GM12878 (cell line): ENCODE results near the gene HAUS1. TPM values are rescaled to one million over a fixed set of nuclear protein-coding genes. Genes with fewer than 3 reads are reported as not detected.

Source experiments
- ATAC-seq: fragments of 200-7000 bp; cut with Tn5 transposase; 3 replicates; pipeline ENCODE4 v1.9.1; 2020; ENCODE audit warnings: mild to moderate bottlenecking, moderate library complexity
- BruUV-seq: library from RNA; stranded (reverse); fragments of 400-500 nt; replicated peaks from 2 replicates; lab custom pipeline; 2021; lab: Mats Ljungman, UMichigan
- CTCF ChIA-PET: fragments of 300-600 bp; sonication (Branson Sonifier 250); formaldehyde crosslinking; extraction: SDS; loops from one replicate; lab custom pipeline; 2021; ENCODE audit warnings: inconsistent platforms; lab: Yijun Ruan, JAX
- POLR2A ChIA-PET: fragments of 350-600 bp; formaldehyde crosslinking; extraction: SDS; loops from one replicate; lab custom pipeline; 2021; ENCODE audit warnings: inconsistent platforms; lab: Charles Lee
- RAD21 ChIA-PET: fragments of 300-600 bp; sonication (Branson Sonifier 250); formaldehyde crosslinking; loops from one replicate; lab custom pipeline; 2023; ENCODE audit warnings: antibody characterized with exemption; ENCODE audit not compliant: unreplicated experiment; lab: Charles Lee
- SMC1A ChIA-PET: fragments of 300-600 bp; sonication (Branson Sonifier 250); formaldehyde crosslinking; loops from one replicate; lab custom pipeline; 2023; ENCODE audit not compliant: unreplicated experiment, uncharacterized antibody; lab: Charles Lee
- DNase-seq: peaks from one replicate; pipeline ENCODE4 v3.0.0-alpha.2; 2011; ENCODE audit warnings: low read depth, low spot score
- FAIRE-seq: peaks from 3 replicates; lab custom pipeline; 2011; peaks lifted over from hg19 to GRCh38; lab: Jason Lieb, UNC
- H2AFZ ChIP-seq: 2 replicates; pipeline ENCODE4 v1.6.0; 2011; ENCODE audit warnings: low read depth, low read length, control low read depth; ENCODE audit not compliant: control insufficient read depth
- H3K27ac ChIP-seq: 2 replicates; pipeline ENCODE4 v1.5.1; 2011; ENCODE audit warnings: control low read depth; ENCODE audit not compliant: control insufficient read depth, insufficient read depth
- H3K27me3 ChIP-seq, 2 experiments: replicated peaks in 1 of 2; 2 replicates each; pipeline versions ENCODE4 v1.6.0 to v1.6.1; 2011; ENCODE audit warnings: low read length in 1 of 2; ENCODE audit not compliant: control insufficient read depth in 2 of 2, insufficient read depth in 2 of 2
- H3K36me3 ChIP-seq, 2 experiments: 2 replicates each; pipeline ENCODE4 v1.5.1; 2011; ENCODE audit warnings: low read length in 1 of 2; ENCODE audit not compliant: control insufficient read depth in 2 of 2, insufficient read depth in 2 of 2
- H3K4me1 ChIP-seq: 2 replicates; pipeline ENCODE4 v1.6.1; 2011; ENCODE audit warnings: mild to moderate bottlenecking, low read length, moderate library complexity, mixed read lengths; ENCODE audit not compliant: control insufficient read depth, insufficient read depth
- H3K4me2 ChIP-seq: 2 replicates; pipeline ENCODE4 v1.6.0; 2011; ENCODE audit warnings: control low read depth; ENCODE audit not compliant: control insufficient read depth, insufficient read depth
- H3K4me3 ChIP-seq: fragments of 200-600 bp; sonication (generic); 2 replicates; pipeline ENCODE4 v1.5.1; 2016
- H3K79me2 ChIP-seq: 2 replicates; pipeline ENCODE4 v1.6.0; 2011; ENCODE audit warnings: low read length; ENCODE audit not compliant: control insufficient read depth, insufficient read depth
- H3K9ac ChIP-seq: 2 replicates; pipeline ENCODE4 v1.8.0; 2011; ENCODE audit warnings: low read length, control low read depth, mixed read lengths; ENCODE audit not compliant: control insufficient read depth, insufficient read depth
- H3K9me3 ChIP-seq: replicated peaks from 3 replicates; pipeline ENCODE4 v1.5.1; 2011; ENCODE audit warnings: mild to moderate bottlenecking, low read length; ENCODE audit not compliant: control insufficient read depth, insufficient read depth
- H4K20me1 ChIP-seq: 2 replicates; pipeline ENCODE4 v1.6.0; 2011; ENCODE audit not compliant: control insufficient read depth, insufficient read depth
- ASH2L ChIP-seq: fragments of 300-600, 200-600 bp; sonication (generic); IDR thresholded peaks from 2 replicates; pipeline ENCODE4 v1.6.1; 2017; ENCODE audit warnings: low read depth, mild to moderate bottlenecking, borderline replicate concordance
- BMI1 ChIP-seq: fragments of 450-650 bp; IDR thresholded peaks from 2 replicates; pipeline ENCODE4 v1.6.1; 2016; ENCODE audit warnings: mild to moderate bottlenecking, moderate library complexity, borderline replicate concordance
- CBX3 ChIP-seq: fragments of 200-600 bp; sonication (generic); IDR thresholded peaks from 2 replicates; pipeline ENCODE4 v1.6.1; 2016; ENCODE audit warnings: low read depth, borderline replicate concordance
- DPF2 ChIP-seq: fragments of 450-650 bp; IDR thresholded peaks from 2 replicates; pipeline ENCODE4 v1.6.1; 2017; ENCODE audit warnings: mild to moderate bottlenecking
- EGR1 ChIP-seq, 2 experiments: IDR thresholded peaks; 1 replicate in 1 of 2; 2 replicates in 1 of 2; pipeline ENCODE4 v1.6.1; 2011 to 2012; ENCODE audit warnings: low read depth in 2 of 2, low read length in 2 of 2, borderline replicate concordance in 1 of 2, mild to moderate bottlenecking in 1 of 2, moderate library complexity in 1 of 2
- EP300 ChIP-seq, 2 experiments: fragments of 150-350 bp in 1 of 2; IDR thresholded peaks; 2 replicates each; pipeline ENCODE4 v1.6.1; 2011 to 2012; ENCODE audit warnings: low read depth in 2 of 2, low read length in 2 of 2, borderline replicate concordance in 1 of 2, improper control_type of control experiment in 1 of 2, inconsistent platforms in 1 of 2; ENCODE audit not compliant: control insufficient read depth in 1 of 2
- FOXK2 ChIP-seq: fragments of 450-650 bp; IDR thresholded peaks from 2 replicates; pipeline ENCODE4 v1.6.1; 2017; ENCODE audit warnings: mild to moderate bottlenecking, moderate library complexity
- FOXM1 ChIP-seq: IDR thresholded peaks from 2 replicates; pipeline ENCODE4 v1.6.1; 2012; ENCODE audit warnings: low read depth, mild to moderate bottlenecking, inconsistent platforms, low read length, moderate library complexity
- HDAC6 ChIP-seq: fragments of 200-600 bp; sonication (generic); IDR thresholded peaks from one replicate; pipeline ENCODE4 v1.8.0; 2017; ENCODE audit warnings: antibody characterized with exemption; ENCODE audit not compliant: unreplicated experiment
- IRF3 ChIP-seq: fragments of 450-650 bp; IDR thresholded peaks from 2 replicates; pipeline ENCODE4 v1.6.1; 2014; ENCODE audit warnings: mild to moderate bottlenecking
- PAX5 ChIP-seq: IDR thresholded peaks from 2 replicates; pipeline ENCODE4 v1.6.1; 2011; ENCODE audit warnings: low read depth, low read length, borderline replicate concordance
- RB1 ChIP-seq: fragments of 450-650 bp; formaldehyde crosslinking; IDR thresholded peaks from 2 replicates; pipeline ENCODE4 v1.6.1; 2017; ENCODE audit warnings: mild to moderate bottlenecking, borderline replicate concordance
- TCF3 ChIP-seq: IDR thresholded peaks from 2 replicates; pipeline ENCODE4 v1.6.1; 2012; ENCODE audit warnings: low read depth, mild to moderate bottlenecking, low read length, borderline replicate concordance; ENCODE audit not compliant: insufficient read depth
- ZBTB33 ChIP-seq: fragments of 450-650 bp; IDR thresholded peaks from 2 replicates; pipeline ENCODE4 v1.6.1; 2017; ENCODE audit warnings: mild to moderate bottlenecking
- ZNF24 ChIP-seq: fragments of 450-650 bp; IDR thresholded peaks from 2 replicates; pipeline ENCODE4 v1.6.1; 2017; ENCODE audit warnings: antibody characterized with exemption, mild to moderate bottlenecking
- ZNF592 ChIP-seq: fragments of 450-650 bp; IDR thresholded peaks from 2 replicates; pipeline ENCODE4 v1.6.1; 2017; ENCODE audit warnings: mild to moderate bottlenecking, moderate library complexity
- ZNF622 ChIP-seq: fragments of 450-650 bp; IDR thresholded peaks from 2 replicates; pipeline ENCODE4 v1.6.1; 2017; ENCODE audit warnings: mild to moderate bottlenecking, inconsistent platforms
- WGBS: methylation state at CpG from one replicate; pipeline ENCODE4 v1.1.6; 2016; ENCODE audit warnings: low lambda C conversion rate; ENCODE audit not compliant: insufficient replicate concordance, insufficient coverage; ENCODE audit errors: missing lambda C conversion rate; 5-methylcytosine and 5-hydroxymethylcytosine counted together
- in situ Hi-C: fragments of 300-500 bp; cut with MboI; formaldehyde crosslinking; loops from 9 replicates; pipeline ENCODE4 v1.14.3; 2018; ENCODE audit warnings: mixed read lengths
- intact Hi-C: fragments of 100-400 bp; cut with micrococcal nuclease; formaldehyde crosslinking; loops from one replicate; pipeline ENCODE4 v1.14.2; 2022; ENCODE audit not compliant: unreplicated experiment
- polyA plus RNA-seq, 11 experiments: library from polyadenylated mRNA; depleted of rRNA in 4 of 11; unstranded in 6 of 11; stranded (reverse) in 5 of 11; fragments of >200 nt; fragmentation: Nextera tagmentation in 4 of 11; fragmentation: Illumina TruSeq in 1 of 11; extraction: Ambion mirVana in 4 of 11; extraction: Trizol in 1 of 11; gene quantifications; 1 replicate in 1 of 11; 2 replicates in 10 of 11; pipeline versions ENCODE4 v1.2.1 to v1.2.3, GENCODE V29; 2011 to 2016; ENCODE audit warnings: inconsistent platforms in 2 of 11, missing spikeins in 2 of 11, low read depth in 1 of 11
- total RNA-seq, 4 experiments: library from RNA; depleted of rRNA in 3 of 4; stranded (reverse); fragments of >200 nt in 3 of 4; fragmentation: Illumina TruSeq in 1 of 4; extraction: Trizol in 1 of 4; gene quantifications; 2 replicates each; pipeline versions ENCODE4 v1.2.1 to v1.2.3, GENCODE V29; 2013 to 2021

Gene HAUS1
- total and polyA plus RNA-seq, 10 of the 15 experiments (the other 5 are each of a cell fraction or from before 2014, with no cell fraction given), result 41.2 to 182 (median 91.9) TPM

- DNase-seq (no peak), ATAC-seq (no peak), FAIRE-seq (no peak)
- Histone ChIP-seq H3K27me3 (no peaks in the 10 kb centered on the region), H3K4me3 (no peak overlapping the region), H3K9ac (no peak overlapping the region), H3K9me3 (no peaks in the 10 kb centered on the region), H3K27ac (no peak overlapping the region), H3K4me2 (no peak overlapping the region), H2AFZ (no peak overlapping the region), H3K36me3 (no peaks in the 10 kb centered on the region), H4K20me1 (no peaks in the 10 kb centered on the region), H3K4me1 (no peaks in the 10 kb centered on the region), H3K79me2 (no peaks in the 10 kb centered on the region)
- no TSS peak for BruUV-seq
- in situ Hi-C loops, result no loop called here
- CTCF ChIA-PET, result interaction anchor here (3.9 kb wide), 1 partner anchor 13 kb away, joined by 17 read pairs; no protein-coding TSS in a partner anchor
- RAD21 ChIA-PET, result no interaction called here
- POLR2A ChIA-PET, result no interaction called here
- intact Hi-C loops, result no loop called here
- WGBS, result 53% methylated on average over 9 of the region's 9 CpGs
- SMC1A ChIA-PET, result interaction anchor here (0.6 to 1.0 kb wide), 2 partner anchors 27 to 63 kb away, joined by 3 read pairs; no protein-coding TSS in a partner anchor
- TF ChIP-seq EP300 (IDR thresholded peaks at IDR 0.05; ENCODE audit: borderline replicate concordance in 1 of 2, control insufficient read depth in 1 of 2, low read depth in 2 of 2, low read length in 2 of 2) (no peak), ZNF622 (no peak), ZNF24 (no peak), EGR1 (IDR thresholded peaks at IDR 0.05; ENCODE audit: borderline replicate concordance in 1 of 2, low read depth in 2 of 2, low read length in 2 of 2) (no peak), FOXK2 (no peak), HDAC6 (no peak), ZNF592 (no peak), DPF2 (no peak), ZBTB33 (no peak), ASH2L (no peak), IRF3 (no peak), TCF3 (no peak), CBX3 (no peak), RB1 (no peak), FOXM1 (no peak), PAX5 (no peak), BMI1 (no peak)
Observed at GRCh38 chr18:46134920-46135675, 30.9 kb downstream of the HAUS1 start.
